ENCODE measurements around the gene KCNIP1.

GRCh38 chr5:170720179-170720578, 216.4 kb downstream of the KCNIP1 start:
- no peak for TF ChIP-seq CTCF (IDR thresholded peaks at IDR 0.05)
- no peak for TF ChIP-seq POLR2A (IDR thresholded peaks at IDR 0.05)
